ENCODE data around the gene MCOLN1.

MCOLN1 gene

GRCh38 chr19:7541828-7542443, 19.5 kb downstream of the MCOLN1 start:
- FAIRE-seq = no peak
- DNase-seq (ENCODE audit: low spot score) = no peak

DNA sequence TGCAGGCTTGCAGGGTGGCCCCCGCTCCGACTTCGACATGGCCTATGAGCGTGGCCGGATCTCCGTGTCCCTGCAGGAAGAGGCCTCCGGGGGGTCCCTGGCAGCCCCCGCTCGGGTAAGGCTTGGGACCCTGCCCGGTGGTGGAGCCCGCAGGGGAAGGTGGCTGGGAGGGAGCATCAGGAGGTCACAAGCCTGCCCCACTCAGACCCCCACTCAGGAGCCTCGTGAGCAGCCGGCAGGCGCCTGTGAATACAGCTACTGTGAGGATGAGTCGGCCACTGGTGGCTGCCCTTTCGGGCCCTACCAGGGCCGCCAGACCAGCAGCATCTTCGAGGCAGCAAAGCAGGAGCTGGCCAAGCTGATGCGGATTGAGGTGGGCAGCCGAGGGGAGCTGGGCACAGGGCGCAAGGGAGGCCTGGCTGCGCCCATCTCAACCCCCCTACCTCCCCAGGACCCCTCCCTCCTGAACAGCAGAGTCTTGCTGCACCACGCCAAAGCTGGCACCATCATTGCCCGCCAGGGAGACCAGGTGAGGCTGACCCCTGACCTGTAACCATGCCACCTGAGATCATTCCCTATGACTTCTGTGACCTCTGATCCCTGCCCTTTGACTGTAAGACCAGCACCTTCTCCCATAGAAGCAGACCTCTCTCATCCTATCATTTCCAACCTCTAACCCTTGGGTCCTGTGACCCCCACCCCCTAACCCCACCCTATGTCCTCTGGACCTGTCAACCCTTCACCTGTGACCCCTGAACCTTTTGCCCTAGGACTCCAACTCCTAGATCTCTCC, 20.3 kb downstream of the MCOLN1 start:
- DNase-seq (ENCODE audit: low spot score) = no peak
- FAIRE-seq = no peak

DNA sequence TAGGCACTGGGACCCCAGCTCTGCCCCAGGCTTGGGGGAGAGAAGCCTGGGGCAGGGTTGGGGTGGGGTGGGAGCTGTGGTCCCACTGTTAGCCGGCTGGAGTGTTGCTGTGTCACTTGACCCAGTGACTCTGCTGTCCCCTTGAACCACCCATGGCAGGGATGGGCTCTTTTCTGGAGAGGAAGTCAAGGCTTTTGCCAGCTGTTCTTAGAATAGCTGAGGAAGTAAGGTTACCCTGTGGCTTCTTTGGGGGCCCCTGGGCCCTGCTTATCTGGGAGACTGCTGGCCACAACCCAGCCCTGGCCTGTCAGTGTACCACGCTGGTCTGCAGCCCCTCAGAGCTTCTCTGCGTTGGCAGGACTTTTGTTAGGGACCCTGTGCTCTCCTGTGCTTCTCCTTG, 22.2 kb downstream of the MCOLN1 start:
- DNase-seq (ENCODE audit: low spot score) = no peak
- FAIRE-seq = no peak

- no peak for FAIRE-seq
- no peak for DNase-seq (ENCODE audit: low spot score)
These were observed 22.9 kb downstream of the MCOLN1 start for GRCh38 chr19:7545300-7545699.

DNA sequence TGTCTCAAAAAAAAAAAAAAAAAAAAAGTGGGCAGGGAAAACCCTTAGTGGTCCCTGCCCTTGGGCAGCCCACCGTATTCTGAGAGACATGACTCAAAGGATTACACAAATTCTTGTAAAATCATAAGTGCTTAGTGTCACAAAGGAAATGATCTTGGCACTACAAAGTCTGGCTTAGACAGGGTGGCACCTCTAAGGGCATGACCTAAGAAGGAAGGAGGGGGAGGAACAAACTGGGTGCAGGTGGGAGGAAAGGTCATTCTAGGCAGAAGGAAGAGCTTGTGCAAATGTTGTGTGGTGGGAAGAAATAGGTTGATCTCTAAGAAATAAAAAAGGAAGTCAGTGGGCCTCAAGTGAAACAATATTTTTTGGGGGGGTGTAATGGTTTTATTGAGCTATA, 23.5 kb downstream of the MCOLN1 start:
- no peak for FAIRE-seq

DNA sequence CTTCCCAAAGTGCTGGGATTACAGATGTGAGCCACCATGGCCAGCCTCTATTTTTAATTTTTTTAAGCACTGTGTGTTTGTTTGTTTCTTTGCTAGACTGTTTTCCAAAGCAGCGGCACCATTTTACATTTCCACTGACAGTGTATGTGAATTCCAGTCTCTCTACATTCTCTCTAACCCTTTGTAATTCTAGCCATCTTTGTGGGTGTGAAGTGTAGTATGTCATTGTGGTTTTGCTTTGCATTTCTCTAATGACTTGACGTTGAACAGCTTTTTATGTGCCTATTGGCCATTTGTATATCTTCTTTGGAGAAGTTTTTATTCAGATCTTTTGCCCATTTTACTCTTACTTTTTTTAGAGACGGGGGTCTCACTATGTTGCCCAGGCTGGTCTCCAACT, 24.7 kb downstream of the MCOLN1 start:
- DNase-seq (ENCODE audit: low spot score) (no peak), FAIRE-seq (no peak)

More for the DNA sequence above, 23.5 kb downstream of the MCOLN1 start:
- no peak for DNase-seq (ENCODE audit: low spot score)

DNA sequence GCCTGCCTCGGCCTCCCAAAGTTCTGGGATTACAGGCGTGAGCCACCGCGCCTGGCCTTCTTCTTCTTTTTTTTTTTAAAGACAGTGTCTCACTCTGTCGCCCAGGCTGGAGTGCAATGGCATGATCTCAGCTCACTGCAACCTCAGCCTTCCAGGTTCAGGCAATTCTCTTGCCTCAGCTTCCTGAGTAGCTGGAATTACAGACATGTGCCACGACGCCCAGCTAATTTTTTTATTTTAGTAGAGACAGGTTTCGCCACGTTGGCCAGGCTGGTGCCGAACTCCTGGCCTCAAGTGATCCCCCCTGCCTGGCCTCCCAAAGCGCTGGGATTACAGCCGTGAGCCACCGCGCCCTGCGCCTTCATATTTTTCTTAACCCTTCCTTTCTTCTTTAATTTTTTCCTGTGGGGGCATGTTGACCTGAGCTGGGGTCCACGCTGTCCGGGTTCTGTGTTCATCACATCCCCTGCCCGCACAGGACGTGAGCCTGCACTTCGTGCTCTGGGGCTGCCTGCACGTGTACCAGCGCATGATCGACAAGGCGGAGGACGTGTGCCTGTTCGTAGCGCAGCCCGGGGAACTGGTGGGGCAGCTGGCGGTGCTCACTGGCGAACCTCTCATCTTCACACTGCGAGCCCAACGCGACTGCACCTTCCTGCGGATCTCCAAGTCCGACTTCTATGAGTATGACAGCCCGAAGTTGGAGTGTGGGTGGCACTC, 27.2 kb downstream of the MCOLN1 start:
- FAIRE-seq (no peak), DNase-seq (ENCODE audit: low spot score) (no peak)

- FAIRE-seq (no peak), DNase-seq (ENCODE audit: low spot score) (no peak)
These were observed 27.8 kb downstream of the MCOLN1 start for GRCh38 chr19:7550169-7550770.

GRCh38 chr19:7550987-7551761, 28.8 kb downstream of the MCOLN1 start:
- DNase-seq (ENCODE audit: low spot score) = no peak
- no peak for FAIRE-seq

- DNase-seq (ENCODE audit: low spot score) (no peak), FAIRE-seq (no peak)
These were observed 30.4 kb downstream of the MCOLN1 start for GRCh38 chr19:7552781-7553180.

DNA sequence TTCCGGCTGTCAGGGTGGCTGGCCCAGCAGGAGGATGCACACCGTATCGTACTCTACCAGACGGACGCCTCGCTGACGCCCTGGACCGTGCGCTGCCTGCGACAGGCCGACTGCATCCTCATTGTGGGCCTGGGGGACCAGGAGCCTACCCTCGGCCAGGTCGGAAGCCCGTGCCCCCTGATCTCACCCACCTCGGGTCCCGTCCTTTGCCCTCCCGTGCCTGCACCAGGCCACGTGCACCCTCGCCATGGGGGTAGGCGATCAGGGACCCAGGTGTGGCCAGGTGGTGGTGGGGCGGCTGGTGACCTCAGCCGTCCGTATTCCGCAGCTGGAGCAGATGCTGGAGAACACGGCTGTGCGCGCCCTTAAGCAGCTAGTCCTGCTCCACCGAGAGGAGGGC, 32.1 kb downstream of the MCOLN1 start:
- DNase-seq (ENCODE audit: low spot score) = no peak
- no peak for FAIRE-seq

DNA sequence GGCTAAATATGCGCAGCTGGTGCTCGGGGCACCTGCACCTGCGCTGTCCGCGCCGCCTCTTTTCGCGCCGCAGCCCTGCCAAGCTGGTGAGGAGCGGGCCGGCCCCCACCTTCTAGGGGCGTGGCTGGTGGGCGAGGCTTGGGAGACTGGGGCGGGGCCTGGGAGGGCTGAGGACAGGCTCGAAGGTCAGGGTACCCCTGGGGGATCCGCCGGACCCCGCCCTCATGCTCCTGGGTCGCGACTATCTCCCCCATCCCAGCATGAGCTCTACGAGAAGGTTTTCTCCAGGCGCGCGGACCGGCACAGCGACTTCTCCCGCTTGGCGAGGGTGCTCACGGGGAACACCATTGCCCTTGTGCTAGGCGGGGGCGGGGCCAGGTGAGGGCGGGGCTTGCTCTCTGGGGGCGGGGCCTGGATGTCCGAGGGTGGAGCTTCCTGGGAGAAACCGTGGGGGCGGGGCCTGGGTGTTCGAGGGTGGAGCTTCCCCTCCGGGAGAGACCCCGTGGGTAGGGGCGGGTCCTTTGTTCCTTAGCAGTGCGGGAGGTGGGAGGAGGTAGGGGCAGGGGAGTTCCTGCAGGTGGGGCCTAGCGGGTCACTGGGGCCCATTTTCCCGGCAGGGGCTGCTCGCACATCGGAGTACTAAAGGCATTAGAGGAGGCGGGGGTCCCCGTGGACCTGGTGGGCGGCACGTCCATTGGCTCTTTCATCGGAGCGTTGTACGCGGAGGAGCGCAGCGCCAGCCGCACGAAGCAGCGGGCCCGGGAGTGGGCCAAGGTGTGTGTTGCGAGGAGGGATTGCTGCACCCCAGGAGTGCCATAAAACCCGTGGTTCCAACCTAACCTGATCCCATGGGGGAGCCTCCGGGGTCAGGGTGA, 32.8 kb downstream of the MCOLN1 start:
- FAIRE-seq = no peak

DNA sequence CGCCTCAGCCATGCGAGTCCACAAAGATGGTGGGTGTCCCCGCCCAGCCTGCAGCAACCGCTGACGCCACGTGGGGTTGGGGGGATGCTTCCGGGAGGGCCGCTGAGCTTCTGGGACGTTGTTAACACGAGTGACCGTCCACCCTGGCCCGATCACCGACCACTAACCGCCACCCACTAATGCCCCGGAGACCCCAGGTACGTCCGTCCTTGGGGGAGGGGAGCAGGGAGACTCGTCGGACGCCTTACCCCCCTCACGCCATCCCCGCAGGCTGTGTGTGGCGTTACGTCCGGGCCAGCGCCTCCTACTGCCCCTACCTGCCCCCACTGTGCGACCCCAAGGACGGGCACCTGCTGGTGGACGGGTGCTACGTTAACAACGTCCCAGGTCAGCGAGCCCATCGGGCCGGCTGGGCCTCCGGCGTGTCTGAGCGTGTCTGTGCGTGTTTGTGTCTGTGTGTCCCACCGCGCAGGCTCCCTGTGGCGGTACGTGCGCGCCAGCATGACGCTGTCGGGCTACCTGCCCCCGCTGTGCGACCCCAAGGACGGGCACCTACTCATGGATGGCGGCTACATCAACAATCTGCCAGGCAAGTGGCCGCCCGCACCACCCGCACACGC, 34.4 kb downstream of the MCOLN1 start:
- no peak for FAIRE-seq
- DNase-seq (ENCODE audit: low spot score) = no peak

More for the DNA sequence above, 32.8 kb downstream of the MCOLN1 start:
- DNase-seq (ENCODE audit: low spot score) = no peak

DNA sequence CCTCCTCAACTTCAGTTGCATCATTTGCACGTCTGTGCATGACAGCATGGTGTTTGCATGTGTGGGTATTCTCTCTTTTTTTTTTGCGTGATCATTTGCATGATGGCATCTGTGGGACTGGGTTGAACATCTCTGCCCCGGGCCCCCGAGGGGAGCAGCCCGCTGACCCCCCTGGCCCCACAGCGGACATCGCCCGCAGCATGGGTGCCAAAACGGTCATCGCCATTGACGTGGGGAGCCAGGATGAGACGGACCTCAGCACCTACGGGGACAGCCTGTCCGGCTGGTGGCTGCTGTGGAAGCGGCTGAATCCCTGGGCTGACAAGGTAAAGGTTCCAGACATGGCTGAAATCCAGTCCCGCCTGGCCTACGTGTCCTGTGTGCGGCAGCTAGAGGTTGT, 36.2 kb downstream of the MCOLN1 start:
- no peak for DNase-seq (ENCODE audit: low spot score)
- FAIRE-seq = no peak

GRCh38 chr19:7559102-7559501, 36.7 kb downstream of the MCOLN1 start:
- DNase-seq (ENCODE audit: low spot score) (no peak), FAIRE-seq (no peak)

- FAIRE-seq = no peak
- no peak for DNase-seq (ENCODE audit: low spot score)
These were observed 37.8 kb downstream of the MCOLN1 start for GRCh38 chr19:7560255-7560654.

GRCh38 chr19:7561325-7561724, 38.9 kb downstream of the MCOLN1 start:
- DNase-seq (ENCODE audit: low spot score) = no peak
- no peak for FAIRE-seq

GRCh38 chr19:7562646-7563393, 40.4 kb downstream of the MCOLN1 start:
- no peak for DNase-seq (ENCODE audit: low spot score)
- no peak for FAIRE-seq

DNA sequence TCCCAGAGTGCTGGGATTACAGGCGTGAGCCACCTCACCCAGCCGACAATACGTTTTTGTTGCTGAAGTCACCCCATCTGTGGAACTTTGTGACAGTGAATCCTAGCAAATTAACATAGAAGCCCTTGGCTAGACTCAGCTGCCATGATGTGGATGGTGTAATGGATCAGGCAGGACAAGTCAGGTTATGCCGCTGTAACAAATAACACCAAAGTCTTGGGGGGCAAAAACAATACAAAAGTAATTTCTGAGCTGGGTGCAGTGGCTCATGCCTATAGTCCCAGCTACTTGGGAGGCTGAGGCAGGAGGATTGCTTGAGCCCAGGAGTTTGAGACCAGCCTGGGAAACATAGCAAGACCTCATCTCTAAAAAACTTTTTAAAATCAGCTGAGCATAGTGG, 42.4 kb downstream of the MCOLN1 start:
- no peak for FAIRE-seq
- no peak for DNase-seq (ENCODE audit: low spot score)
